Neuronal stem cell (in vitro differentiated cells): Measurements from ENCODE around the gene SPRN.

Experiments used
- DNase-seq: peaks from one replicate; pipeline ENCODE4 v3.0.0-alpha.2; 2013; ENCODE audit warnings: low spot score
- H2AFZ ChIP-seq: one replicate; pipeline ENCODE4 v1.6.1; 2013; ENCODE audit warnings: mild to moderate bottlenecking, low read length, inconsistent platforms
- H2AK5ac ChIP-seq: 2 replicates; pipeline ENCODE4 v1.6.1; 2013; ENCODE audit warnings: low read depth, mild to moderate bottlenecking, inconsistent platforms, low read length, moderate library complexity, mixed read lengths
- H2BK120ac ChIP-seq: 2 replicates; pipeline ENCODE4 v1.6.1; 2013; ENCODE audit warnings: low read depth, mild to moderate bottlenecking, inconsistent platforms, low read length, moderate library complexity, mixed read lengths
- H2BK12ac ChIP-seq: one replicate; pipeline ENCODE4 v1.6.1; 2013; ENCODE audit warnings: low read length, inconsistent platforms
- H2BK15ac ChIP-seq: 2 replicates; pipeline ENCODE4 v1.6.1; 2013; ENCODE audit warnings: mild to moderate bottlenecking, low read length, inconsistent platforms, mixed read lengths
- H2BK5ac ChIP-seq: one replicate; pipeline ENCODE4 v1.6.1; 2013; ENCODE audit warnings: inconsistent platforms, mild to moderate bottlenecking, low read length, moderate library complexity
- H3K14ac ChIP-seq: one replicate; pipeline ENCODE4 v1.6.1; 2013; ENCODE audit warnings: low read length, inconsistent platforms
- H3K18ac ChIP-seq: 2 replicates; pipeline ENCODE4 v1.6.1; 2013; ENCODE audit warnings: low read length, inconsistent platforms
- H3K23ac ChIP-seq: 2 replicates; pipeline ENCODE4 v1.6.1; 2013; ENCODE audit warnings: low read depth, mild to moderate bottlenecking, mixed read lengths, low read length, inconsistent platforms; ENCODE audit not compliant: poor library complexity
- H3K27ac ChIP-seq: replicated peaks from 3 replicates; pipeline ENCODE4 v1.5.1; 2013; ENCODE audit warnings: low read length, inconsistent platforms
- H3K27me3 ChIP-seq, 3 experiments: 2 replicates each; pipeline ENCODE4 v1.6.1; 2013; ENCODE audit warnings: low read length in 3 of 3, mild to moderate bottlenecking in 2 of 3, inconsistent platforms in 1 of 3, low read depth in 1 of 3, mixed read lengths in 1 of 3, moderate library complexity in 1 of 3; ENCODE audit not compliant: control insufficient read depth in 3 of 3, insufficient read depth in 3 of 3
- H3K36me3 ChIP-seq, 2 donors: replicated peaks in 1 of 2; 2 replicates each; pipeline ENCODE4 v1.6.1; 2013; ENCODE audit warnings: low read length in 2 of 2; ENCODE audit not compliant: control insufficient read depth in 2 of 2, insufficient read depth in 2 of 2
- H3K4ac ChIP-seq: 2 replicates; pipeline ENCODE4 v1.6.1; 2013; ENCODE audit warnings: inconsistent platforms, mild to moderate bottlenecking, low read length, moderate library complexity
- H3K4me1 ChIP-seq, 2 donors: 1 replicate in 1 of 2; 2 replicates in 1 of 2; pipeline ENCODE4 v1.6.1; 2013; ENCODE audit warnings: low read length in 2 of 2, low read depth in 1 of 2; ENCODE audit not compliant: control insufficient read depth in 2 of 2, insufficient read depth in 1 of 2
- H3K4me2 ChIP-seq: one replicate; pipeline ENCODE4 v1.6.1; 2013; ENCODE audit warnings: mild to moderate bottlenecking, low read length, inconsistent platforms; ENCODE audit not compliant: insufficient read depth, poor library complexity, severe bottlenecking
- H3K4me3 ChIP-seq, 2 donors: 2 replicates each; pipeline ENCODE4 v1.5.1; 2013; ENCODE audit warnings: low read length in 2 of 2, mild to moderate bottlenecking in 2 of 2, inconsistent platforms in 1 of 2, moderate library complexity in 1 of 2
- H3K79me1 ChIP-seq: one replicate; pipeline ENCODE4 v1.6.1; 2013; ENCODE audit warnings: low read depth, mild to moderate bottlenecking, inconsistent platforms, low read length, moderate library complexity
- H3K9ac ChIP-seq: one replicate; pipeline ENCODE4 v1.6.1; 2013; ENCODE audit warnings: mild to moderate bottlenecking, low read depth, low read length, inconsistent platforms; ENCODE audit not compliant: poor library complexity
- H3K9me3 ChIP-seq, 2 donors: replicated peaks in 1 of 2; 2 replicates each; pipeline versions ENCODE3 to v1.6.1; 2013; ENCODE audit warnings: low read length in 2 of 2, mild to moderate bottlenecking in 2 of 2, inconsistent platforms in 1 of 2, low read depth in 1 of 2, mixed read lengths in 1 of 2, moderate library complexity in 1 of 2; ENCODE audit not compliant: control insufficient read depth in 2 of 2, insufficient read depth in 1 of 2
- H4K8ac ChIP-seq: one replicate; pipeline ENCODE4 v1.6.1; 2013; ENCODE audit warnings: low read depth, mild to moderate bottlenecking, inconsistent platforms, low read length, moderate library complexity
- H4K91ac ChIP-seq: one replicate; pipeline ENCODE4 v1.6.1; 2013; ENCODE audit warnings: low read length, low read depth, mild to moderate bottlenecking, inconsistent platforms; ENCODE audit not compliant: poor library complexity
- WGBS, 2 donors: extraction: QIAGEN DNeasy Blood & Tissue Kit; methylation state at CpG; one replicate each; pipeline ENCODE4 v1.1.7; 2013; ENCODE audit warnings: missing lambda C conversion rate in 2 of 2, mixed read lengths in 1 of 2; ENCODE audit not compliant: insufficient read length in 2 of 2, insufficient replicate concordance in 1 of 2; ENCODE audit errors: extremely low coverage in 2 of 2; 5-methylcytosine and 5-hydroxymethylcytosine counted together

SPRN gene

GRCh38 chr10:133461027-133461426, 36.6 kb upstream of the SPRN start:
- Histone ChIP-seq H3K36me3 (no peaks in the 10 kb centered on the region), H3K4me2 (no peak overlapping the region), H3K27ac (no peak overlapping the region), H2BK12ac (no peak overlapping the region), H3K27me3 (no peaks in the 10 kb centered on the region), H2BK5ac (no peak overlapping the region), H3K9me3 (peaks cover 0 to 62% of the 10 kb centered on the region in 2 donors), H2BK120ac (no peak overlapping the region), H2BK15ac (no peak overlapping the region), H4K8ac (no peak overlapping the region), H2AK5ac (no peak overlapping the region), H4K91ac (no peak overlapping the region), H3K23ac (no peak overlapping the region), H3K4me3 (no peak overlapping the region), H3K18ac (no peak overlapping the region), H3K4ac (no peak overlapping the region), H2AFZ (no peak overlapping the region), H3K14ac (no peak overlapping the region), H3K79me1 (peaks cover 8% of the 10 kb centered on the region), H3K4me1 (no peaks in the 10 kb centered on the region), H3K9ac (no peak overlapping the region)
- no CpG with 5 or more reads among the region's 7 CpGs for WGBS, 2 donors
- DNase-seq: no peak

- Histone ChIP-seq H2BK15ac (no peak overlapping the region), H3K9me3 (peaks cover 0 to 66% of the 10 kb centered on the region in 2 donors), H2BK120ac (no peak overlapping the region), H2AK5ac (no peak overlapping the region), H3K27ac (no peak overlapping the region), H3K4me2 (no peak overlapping the region), H4K91ac (no peak overlapping the region), H3K27me3 (no peaks in the 10 kb centered on the region), H4K8ac (no peak overlapping the region), H2BK5ac (no peak overlapping the region), H3K9ac (no peak overlapping the region), H3K4me3 (peak overlapping the region in 1 of 2 donors; percentile 8), H3K79me1 (peaks cover 8% of the 10 kb centered on the region), H3K14ac (no peak overlapping the region), H3K18ac (no peak overlapping the region), H2AFZ (no peak overlapping the region), H3K36me3 (no peaks in the 10 kb centered on the region), H3K4ac (no peak overlapping the region), H2BK12ac (no peak overlapping the region), H3K23ac (no peak overlapping the region), H3K4me1 (no peaks in the 10 kb centered on the region)
- WGBS, 2 donors: no CpG with 5 or more reads among the region's 14 CpGs
- DNase-seq: no peak
Observed at GRCh38 chr10:133460208-133460769, 35.9 kb upstream of the SPRN start.

GRCh38 chr10:133459454-133460207, 35.2 kb upstream of the SPRN start:
- Histone ChIP-seq H3K18ac (peak overlapping the region; percentile 17), H3K27me3 (no peaks in the 10 kb centered on the region), H2BK12ac (peak overlapping the region; percentile 41), H2BK120ac (no peak overlapping the region), H3K9me3 (peaks cover 0 to 63% of the 10 kb centered on the region in 2 donors), H2BK5ac (no peak overlapping the region), H3K23ac (peak overlapping the region; percentile 43), H3K36me3 (no peaks in the 10 kb centered on the region), H2AK5ac (no peak overlapping the region), H3K79me1 (peaks cover 8% of the 10 kb centered on the region), H3K4me2 (no peak overlapping the region), H2AFZ (no peak overlapping the region), H3K27ac (no peak overlapping the region), H4K91ac (no peak overlapping the region), H3K14ac (no peak overlapping the region), H3K4ac (no peak overlapping the region), H3K9ac (no peak overlapping the region), H3K4me1 (no peaks in the 10 kb centered on the region), H4K8ac (no peak overlapping the region), H3K4me3 (peak overlapping the region in 1 of 2 donors; percentile 54), H2BK15ac (no peak overlapping the region)
- DNase-seq: no peak
- whole genome bisulfite sequencing, 2 donors: no CpG with 5 or more reads among the region's 81 CpGs

- H3K4me3 ChIP-seq: no peak overlapping the region
- no peak overlapping the region for H2AFZ ChIP-seq
- no peak overlapping the region for H4K8ac ChIP-seq
- peaks cover 8% of the 10 kb centered on the region for H3K79me1 ChIP-seq
- no peaks in the 10 kb centered on the region for H3K27me3 ChIP-seq
- no peak overlapping the region for H3K18ac ChIP-seq
- H3K36me3 ChIP-seq: no peaks in the 10 kb centered on the region
- no peaks in the 10 kb centered on the region for H3K4me1 ChIP-seq
- H3K9me3 ChIP-seq: peaks cover 0 to 67% of the 10 kb centered on the region in 2 donors
- H2AK5ac ChIP-seq: no peak overlapping the region
- H2BK15ac ChIP-seq: no peak overlapping the region
- H3K27ac ChIP-seq: no peak overlapping the region
- H2BK12ac ChIP-seq: no peak overlapping the region
- H3K23ac ChIP-seq: peak overlapping the region; percentile 43
- no peak for DNase-seq
- no peak overlapping the region for H3K14ac ChIP-seq
- H2BK5ac ChIP-seq: no peak overlapping the region
- no peak overlapping the region for H3K4me2 ChIP-seq
- no CpG with 5 or more reads among the region's 21 CpGs for WGBS, 2 donors
- no peak overlapping the region for H2BK120ac ChIP-seq
- no peak overlapping the region for H4K91ac ChIP-seq
- no peak overlapping the region for H3K4ac ChIP-seq
- no peak overlapping the region for H3K9ac ChIP-seq
Observed at GRCh38 chr10:133458710-133459453, 34.5 kb upstream of the SPRN start.
